Measurements from ENCODE around the gene CDKN2AIP. TPM values are rescaled to one million over a fixed set of nuclear protein-coding genes. Genes with fewer than 3 reads are reported as not detected.

Gene CDKN2AIP
- total and polyA plus RNA-seq, 10 of the 15 experiments (the other 5 are each of a cell fraction or from before 2014, with no cell fraction given) = 6.0 to 22.7 (median 15.9) TPM

DNA sequence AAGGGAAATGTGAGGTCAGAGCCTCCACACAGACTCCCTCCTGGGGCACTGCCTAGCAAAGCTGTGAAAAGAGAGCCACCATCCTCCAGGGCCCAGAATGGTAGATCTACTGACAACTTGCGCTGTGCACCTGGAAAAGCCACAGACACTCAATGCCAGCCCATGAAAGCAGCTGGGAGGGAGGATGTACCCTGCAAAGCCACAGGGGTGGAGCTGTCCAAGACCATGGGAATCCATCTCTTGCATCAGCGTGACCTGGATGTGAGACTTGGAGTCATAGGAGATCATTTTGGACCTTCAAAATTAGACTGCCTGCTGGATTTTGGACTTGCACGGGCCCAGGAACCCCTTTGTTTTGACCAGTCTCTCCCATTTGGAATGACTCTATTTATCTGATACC is 22.8 kb downstream of the CDKN2AIP start:
- ATAC-seq = no peak
- SMC1A ChIA-PET (ENCODE audit: uncharacterized antibody, unreplicated experiment) = no interaction called here
- intact Hi-C loops (cut with micrococcal nuclease; ENCODE audit: unreplicated experiment) (no loop called here), in situ Hi-C loops (cut with MboI) (loop anchor here (5.0 kb wide), 1 partner anchor 1310 kb away; no protein-coding TSS in a partner anchor)
- Histone ChIP-seq H3K27ac (ENCODE audit: control insufficient read depth, insufficient read depth) (no peak overlapping the region), H3K9ac (ENCODE audit: control insufficient read depth, insufficient read depth, low read length) (no peak overlapping the region), H4K20me1 (ENCODE audit: control insufficient read depth, insufficient read depth) (no peaks in the 10 kb centered on the region), H3K4me3 (no peak overlapping the region), H3K36me3 (ENCODE audit: control insufficient read depth in 2 of 2, insufficient read depth in 2 of 2, low read length in 1 of 2) (no peaks in the 10 kb centered on the region), H2AFZ (ENCODE audit: control insufficient read depth, low read depth, low read length) (no peak overlapping the region), H3K79me2 (ENCODE audit: control insufficient read depth, insufficient read depth, low read length) (no peaks in the 10 kb centered on the region), H3K4me2 (ENCODE audit: control insufficient read depth, insufficient read depth) (no peak overlapping the region), H3K4me1 (ENCODE audit: control insufficient read depth, insufficient read depth, low read length) (no peaks in the 10 kb centered on the region), H3K9me3 (replicated peaks; ENCODE audit: control insufficient read depth, insufficient read depth, low read length) (no peaks in the 10 kb centered on the region; the same call in 2 of the 3 replicates), H3K27me3 (replicated peaks in 1 of 2; ENCODE audit: control insufficient read depth in 2 of 2, insufficient read depth in 2 of 2, low read length in 1 of 2) (no peaks in the 10 kb centered on the region)
- RAD21 ChIA-PET (ENCODE audit: unreplicated experiment) = no interaction called here
- 90% methylated on average over 3 of the region's 3 CpGs for WGBS (ENCODE audit: insufficient coverage, insufficient replicate concordance, low lambda C conversion rate, missing lambda C conversion rate)
- no peak for DNase-seq (ENCODE audit: low read depth, low spot score)
- POLR2A ChIA-PET = no interaction called here
- BruUV-seq (replicated peaks) = no TSS peak
- CTCF ChIA-PET = no interaction called here
- no peak for FAIRE-seq
- TF ChIP-seq ZZZ3 (IDR thresholded peaks at IDR 0.05; ENCODE audit: control insufficient read depth, insufficient read length, low read depth) = no peak
- no peak for TF ChIP-seq SKIL (IDR thresholded peaks at IDR 0.05; ENCODE audit: low read depth, poor library complexity, severe bottlenecking)
- TF ChIP-seq EZH2 (IDR thresholded peaks at IDR 0.05; ENCODE audit: borderline replicate concordance, control insufficient read depth, low read depth, low read length) = no peak
- TF ChIP-seq NR2C2 (IDR thresholded peaks at IDR 0.05; ENCODE audit: borderline replicate concordance, control insufficient read depth, insufficient read length, low read depth) = no peak
- TF ChIP-seq SPI1 (IDR thresholded peaks at IDR 0.05; ENCODE audit: borderline replicate concordance, insufficient read depth, low read depth, low read length) = no peak
- no peak for TF ChIP-seq MYB (IDR thresholded peaks at IDR 0.05; ENCODE audit: borderline replicate concordance, low read depth, low read length)
- no peak for TF ChIP-seq CHD1 (IDR thresholded peaks at IDR 0.05; ENCODE audit: low read depth, low read length)
- TF ChIP-seq RELA (IDR thresholded peaks at IDR 0.05; ENCODE audit: borderline replicate concordance, partially characterized antibody) = no peak
- TF ChIP-seq TCF12 (IDR thresholded peaks at IDR 0.05; ENCODE audit: low read depth, low read length) = no peak

Data from GM12878 (cell line).